ENCODE data around the gene MKNK2. TPM values are rescaled to one million over a fixed set of nuclear protein-coding genes. Genes with fewer than 3 reads are reported as not detected.

The MKNK2 gene
- total and polyA plus RNA-seq, 2 of the 13 experiments (the other 11 are each of a cell fraction or from before 2014, with no cell fraction given): 44.9 to 112 TPM

DNA sequence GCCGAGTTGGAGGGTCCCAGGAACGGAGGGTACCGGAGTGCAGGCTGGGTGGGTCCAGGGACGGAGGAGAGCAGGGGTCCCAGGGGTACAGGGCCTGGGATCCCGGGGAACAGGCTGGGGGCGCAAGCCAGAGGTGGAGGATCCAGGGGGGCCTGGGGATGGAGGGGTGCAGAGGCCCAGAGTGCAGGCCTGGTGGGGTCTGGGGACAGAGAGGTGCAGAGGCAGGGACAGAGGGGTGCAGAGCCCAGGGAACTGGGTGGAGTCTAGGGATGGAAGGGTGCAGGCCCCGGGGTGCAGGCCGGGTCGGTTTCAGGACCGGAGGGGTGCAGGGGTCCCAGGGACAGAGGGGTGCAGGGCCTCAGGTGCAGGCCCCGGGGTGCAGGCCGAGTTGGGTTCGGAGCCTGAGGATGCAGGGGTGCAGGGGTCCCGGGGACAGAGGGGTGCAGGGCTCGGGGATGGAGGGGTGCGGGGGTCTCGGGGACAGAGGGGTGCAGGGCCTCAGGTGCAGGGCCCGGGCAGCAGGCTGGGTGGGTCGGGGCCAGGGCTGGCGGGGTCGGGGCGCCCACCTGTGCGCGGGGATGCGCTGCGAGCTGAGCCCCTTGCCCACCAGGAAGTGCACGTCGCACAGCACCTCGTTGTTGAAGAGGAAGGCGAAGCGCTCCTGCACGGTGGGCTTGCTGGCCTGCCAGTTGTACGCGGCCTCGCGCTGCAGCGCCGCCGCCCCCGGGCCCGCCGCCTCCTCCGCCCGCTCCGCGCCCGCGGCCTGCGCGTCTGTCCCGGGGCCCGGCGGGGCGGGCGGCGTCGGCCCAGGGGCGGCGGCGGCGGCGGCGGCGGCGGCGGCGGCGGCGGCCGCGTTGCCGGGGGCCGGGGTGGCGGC lies 36.1 kb downstream of the MKNK2 start (continued):
- TF ChIP-seq GATA4 (IDR thresholded peaks at IDR 0.05; ENCODE audit: borderline replicate concordance, low read depth) (no peak), ISX (CRISPR knock-in tag; conservative IDR thresholded peaks at IDR 0.05) (no peak), AGO2 (optimal IDR thresholded peaks at IDR 0.05; ENCODE audit: low read depth, low read length) (peak; percentile 47), MAZ (IDR thresholded peaks at IDR 0.05; ENCODE audit: borderline replicate concordance, low read depth, low read length) (no peak), MAZ (CRISPR knock-in tag; IDR thresholded peaks at IDR 0.05; ENCODE audit: low read depth) (peak; percentile 4; the same call in 1 of the 2 replicates), ZNF292 (CRISPR knock-in tag; IDR thresholded peaks at IDR 0.05; ENCODE audit: borderline replicate concordance, low read depth) (no peak), ZFX (CRISPR knock-in tag; IDR thresholded peaks at IDR 0.05; ENCODE audit: low read depth) (peak; percentile 31; the same call in 1 of the 2 replicates), RBFOX2 (IDR thresholded peaks at IDR 0.05; ENCODE audit: low read depth, low read length) (peak; percentile 48), JDP2 (CRISPR knock-in tag; IDR thresholded peaks at IDR 0.05; ENCODE audit: borderline replicate concordance) (no peak), ZSCAN21 (CRISPR knock-in tag; IDR thresholded peaks at IDR 0.05; ENCODE audit: borderline replicate concordance) (no peak), ZNF235 (CRISPR knock-in tag; IDR thresholded peaks at IDR 0.05; ENCODE audit: borderline replicate concordance) (no peak), EP300 (IDR thresholded peaks at IDR 0.05; ENCODE audit: low read depth in 2 of 2, low read length in 2 of 2) (no peak), EP300 (CRISPR knock-in tag; IDR thresholded peaks at IDR 0.05; ENCODE audit: borderline replicate concordance) (no peak), ZFY (CRISPR knock-in tag; IDR thresholded peaks at IDR 0.05) (peak; percentile 51; the same call in 1 of the 2 replicates)
- TF ChIP-seq, protein P1, sequence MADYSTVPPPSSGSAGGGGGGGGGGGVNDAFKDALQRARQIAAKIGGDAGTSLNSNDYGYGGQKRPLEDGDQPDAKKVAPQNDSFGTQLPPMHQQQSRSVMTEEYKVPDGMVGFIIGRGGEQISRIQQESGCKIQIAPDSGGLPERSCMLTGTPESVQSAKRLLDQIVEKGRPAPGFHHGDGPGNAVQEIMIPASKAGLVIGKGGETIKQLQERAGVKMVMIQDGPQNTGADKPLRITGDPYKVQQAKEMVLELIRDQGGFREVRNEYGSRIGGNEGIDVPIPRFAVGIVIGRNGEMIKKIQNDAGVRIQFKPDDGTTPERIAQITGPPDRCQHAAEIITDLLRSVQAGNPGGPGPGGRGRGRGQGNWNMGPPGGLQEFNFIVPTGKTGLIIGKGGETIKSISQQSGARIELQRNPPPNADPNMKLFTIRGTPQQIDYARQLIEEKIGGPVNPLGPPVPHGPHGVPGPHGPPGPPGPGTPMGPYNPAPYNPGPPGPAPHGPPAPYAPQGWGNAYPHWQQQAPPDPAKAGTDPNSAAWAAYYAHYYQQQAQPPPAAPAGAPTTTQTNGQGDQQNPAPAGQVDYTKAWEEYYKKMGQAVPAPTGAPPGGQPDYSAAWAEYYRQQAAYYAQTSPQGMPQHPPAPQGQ (CRISPR knock-in tag; IDR thresholded peaks at IDR 0.05; ENCODE audit: borderline replicate concordance): no peak
- TF ChIP-seq, protein P2, sequence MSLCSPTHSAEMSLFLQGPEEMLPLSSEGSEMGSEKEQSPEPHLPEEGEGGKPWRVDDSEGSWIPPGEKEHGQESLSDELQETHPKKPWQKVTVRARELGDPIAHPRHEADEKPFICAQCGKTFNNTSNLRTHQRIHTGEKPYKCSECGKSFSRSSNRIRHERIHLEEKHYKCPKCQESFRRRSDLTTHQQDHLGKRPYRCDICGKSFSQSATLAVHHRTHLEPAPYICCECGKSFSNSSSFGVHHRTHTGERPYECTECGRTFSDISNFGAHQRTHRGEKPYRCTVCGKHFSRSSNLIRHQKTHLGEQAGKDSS (CRISPR knock-in tag; IDR thresholded peaks at IDR 0.05; ENCODE audit: borderline replicate concordance, low read depth): no peak

Measured in HepG2 (cell line).